Epithelial cell of prostate (primary cell): Measurements from ENCODE around the gene SETD3.
A peak's percentile ranks its signal among the peaks of the same experiment; 100 is the strongest.

ENCODE experiments used
- DNase-seq: peaks from one replicate; pipeline ENCODE4 v3.0.0-alpha.2; 2011; ENCODE audit warnings: low read depth, low spot score
- H3K27ac ChIP-seq: fragments of 450-650 bp; 2 replicates; pipeline ENCODE4 v1.5.1; 2017; ENCODE audit warnings: mild to moderate bottlenecking

The SETD3 gene

DNA sequence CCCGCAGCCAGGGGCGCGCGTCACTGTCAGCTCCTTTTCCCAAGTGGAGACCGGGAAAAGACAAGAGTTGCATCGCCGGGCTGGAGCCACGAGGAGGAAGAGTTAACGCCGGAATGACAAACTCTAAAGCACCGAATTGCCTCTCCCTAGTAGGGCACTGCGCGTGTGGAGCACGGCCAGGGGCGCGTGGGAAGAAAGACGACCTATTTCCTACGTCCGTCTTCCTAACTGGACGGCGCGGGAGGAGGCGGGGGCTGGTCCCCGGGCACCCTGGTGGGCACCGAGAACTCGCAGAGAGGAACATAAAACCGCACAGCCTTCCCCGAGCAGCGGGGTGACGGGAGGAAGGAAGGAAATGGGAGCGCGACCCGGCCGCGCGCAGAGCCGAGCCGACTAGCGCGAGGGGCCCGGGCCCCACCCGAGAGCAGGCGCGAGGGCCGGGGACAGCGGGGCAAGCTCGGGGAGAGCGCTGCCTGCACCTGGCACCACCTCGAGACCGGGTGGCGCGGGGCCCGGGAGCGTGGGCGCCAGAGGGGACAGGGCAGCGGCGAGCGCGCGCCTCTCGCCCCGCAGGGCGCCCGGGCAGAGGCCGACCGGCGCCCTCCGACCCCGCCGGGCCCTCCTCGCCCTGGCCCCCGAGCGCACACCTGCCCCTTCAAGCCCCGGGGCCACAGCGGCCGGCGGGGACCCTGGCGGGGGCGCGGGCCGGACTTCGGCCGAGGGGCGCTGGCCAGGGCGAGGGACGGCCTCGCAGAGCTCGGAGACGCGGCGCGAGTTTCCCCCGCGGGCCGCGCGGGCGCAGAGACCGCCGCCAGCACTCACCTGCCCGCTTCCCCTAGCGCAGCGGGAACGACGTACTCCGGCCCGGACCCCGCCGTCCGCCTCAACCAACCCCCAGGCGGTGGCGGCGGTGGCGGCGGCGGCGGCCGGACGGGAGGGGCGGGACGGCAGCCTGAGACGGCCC is at the start of gene SETD3:
Gene SETD3, minus strand, starts transcription at position 954 of the 964 bp plus-strand sequence. CDS start 15,054 bp downstream, outside the sequence.
- H3K27ac ChIP-seq: peak within 1 kb of the TSS; percentile 95
- DNase-seq: no peak

DNA sequence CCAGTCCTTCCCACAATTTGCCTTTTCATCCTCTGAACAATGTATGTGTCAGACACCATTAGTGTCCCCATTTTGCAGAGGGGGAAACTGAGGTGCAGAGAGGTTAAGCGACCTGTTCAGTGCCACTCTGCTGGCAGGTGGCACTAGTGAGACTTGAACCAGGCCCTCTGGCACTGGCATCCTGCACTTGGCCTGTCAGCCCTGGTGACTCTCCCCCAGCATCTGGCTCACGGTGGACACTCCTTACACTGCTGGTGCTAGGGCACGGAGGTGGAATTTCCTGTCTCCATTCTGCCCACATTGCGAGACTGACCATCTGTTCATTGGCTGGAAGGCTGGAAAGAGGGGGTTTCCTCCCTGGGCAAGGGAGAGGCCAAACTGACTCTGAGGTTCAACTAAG is 49.2 kb upstream of the SETD3 start:
- no peak overlapping the region for H3K27ac ChIP-seq
- DNase-seq: no peak

DNA sequence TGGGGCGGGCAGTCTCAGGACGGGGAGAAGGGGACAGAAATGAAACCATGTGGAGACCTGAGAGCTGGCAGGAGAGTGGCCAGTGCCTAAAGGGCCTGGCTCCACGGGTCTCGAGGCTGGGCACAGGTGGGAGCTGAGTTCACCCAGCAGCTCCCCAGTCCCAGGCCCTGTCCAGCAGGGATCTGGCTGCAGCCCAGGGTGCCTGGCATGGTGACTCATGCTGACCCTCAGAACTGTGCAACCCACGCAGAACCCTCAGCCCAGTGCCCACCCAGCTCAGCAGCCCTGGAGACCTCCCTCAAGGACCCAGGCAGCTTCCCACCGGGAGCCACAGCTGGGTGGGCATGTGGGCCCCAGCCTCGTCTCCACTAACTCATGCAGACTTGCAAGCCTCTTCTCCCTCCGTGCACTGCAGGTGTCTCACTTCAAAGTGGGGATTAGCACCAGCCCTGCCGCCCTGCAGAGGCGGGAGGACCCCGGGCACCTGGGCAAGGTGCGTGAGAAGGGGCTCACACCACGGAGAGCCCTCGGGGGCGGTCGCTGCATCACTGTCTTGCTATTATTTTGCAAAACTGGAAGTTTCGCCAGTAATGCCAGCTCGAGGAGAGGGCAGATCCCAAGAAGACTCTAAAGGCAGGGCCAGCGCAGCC is 46.9 kb upstream of the SETD3 start:
- no peak for DNase-seq

DNA sequence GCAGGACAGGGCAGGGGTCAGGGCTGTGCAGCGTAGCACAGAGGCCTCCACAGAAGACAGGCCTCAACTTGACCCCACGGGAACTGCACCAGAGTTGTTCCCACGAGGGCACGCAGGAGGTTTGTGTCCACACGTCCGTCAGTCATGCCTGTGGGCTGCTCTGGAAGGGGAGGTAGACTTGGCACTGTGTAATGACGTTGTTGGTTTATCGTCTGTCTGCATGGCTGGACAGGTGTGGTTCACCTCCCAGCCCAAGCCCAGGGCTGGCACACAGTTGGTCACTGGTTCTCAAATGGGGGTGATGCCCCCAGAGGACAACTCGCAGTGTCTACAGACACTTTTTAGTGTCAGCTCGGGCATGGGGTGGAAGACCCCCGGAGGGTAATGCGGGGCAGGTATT is 46.4 kb upstream of the SETD3 start:
- DNase-seq: no peak

More for the DNA sequence above, 46.9 kb upstream of the SETD3 start:
- H3K27ac ChIP-seq: no peak overlapping the region

DNA sequence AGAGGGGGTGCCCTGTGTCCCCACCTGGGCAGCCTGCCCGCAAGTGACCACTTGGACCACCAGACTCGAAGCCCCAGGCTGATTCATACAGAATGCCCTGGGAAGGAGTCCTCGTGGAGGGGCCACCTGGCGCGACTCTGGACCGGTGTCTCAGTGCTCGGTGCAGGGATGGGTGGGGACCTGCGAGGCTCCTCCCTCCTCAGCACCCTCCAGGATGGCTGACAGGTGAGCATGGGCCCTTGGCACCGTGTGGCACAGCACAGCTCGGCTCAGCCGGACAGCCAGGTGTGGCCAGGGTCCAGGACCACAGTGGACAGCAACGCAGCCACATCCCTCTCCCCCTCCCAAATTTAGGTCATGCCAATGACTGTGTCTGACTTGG is 45.0 kb upstream of the SETD3 start:
- DNase-seq: no peak
- no peak overlapping the region for H3K27ac ChIP-seq

More for the DNA sequence above, 46.4 kb upstream of the SETD3 start:
- H3K27ac ChIP-seq: no peak overlapping the region

DNA sequence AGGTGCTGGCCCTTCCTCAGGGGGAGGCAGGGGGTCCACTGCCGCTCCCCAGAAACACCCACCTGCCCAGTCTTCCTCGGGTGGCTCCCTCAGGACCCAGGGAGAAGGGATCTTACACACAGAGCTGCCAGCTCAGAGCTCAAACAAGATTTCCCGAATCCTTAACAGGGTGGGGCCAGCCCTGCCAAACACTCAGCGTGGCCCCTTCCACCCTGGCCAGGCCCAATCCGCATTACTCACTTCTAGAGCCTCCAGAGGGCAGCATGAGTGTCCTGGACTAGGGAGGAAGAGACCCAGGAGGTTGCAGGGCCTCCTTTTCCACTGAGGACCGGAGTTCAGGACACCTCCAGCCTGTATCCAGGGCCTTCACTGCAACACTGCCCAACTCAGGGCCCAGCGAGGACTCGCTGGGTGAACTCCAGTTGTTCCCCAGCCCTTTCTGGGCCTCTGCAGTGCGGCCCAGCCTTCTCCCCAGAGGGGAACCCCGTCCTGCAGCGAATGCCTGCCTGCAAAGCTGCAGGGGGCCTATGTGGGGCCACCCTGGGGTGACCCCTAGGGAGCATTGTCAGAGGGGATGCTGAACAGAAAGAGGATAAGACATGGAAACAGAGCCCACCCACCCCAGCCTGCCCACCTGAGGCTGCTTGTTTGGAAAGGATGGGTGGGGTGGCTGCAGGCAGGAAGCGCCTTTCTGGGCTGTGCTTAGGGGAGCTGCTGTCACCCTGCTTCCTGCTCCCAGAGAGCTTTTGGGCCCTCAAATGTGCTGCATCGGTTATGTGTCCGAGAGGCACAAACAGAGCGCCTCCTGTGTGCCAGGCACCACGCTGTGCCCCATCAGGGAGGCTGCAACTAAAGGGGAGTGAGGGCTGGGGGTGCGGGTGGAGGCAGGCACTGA is 44.4 kb upstream of the SETD3 start:
- no peak for DNase-seq
- no peak overlapping the region for H3K27ac ChIP-seq

DNA sequence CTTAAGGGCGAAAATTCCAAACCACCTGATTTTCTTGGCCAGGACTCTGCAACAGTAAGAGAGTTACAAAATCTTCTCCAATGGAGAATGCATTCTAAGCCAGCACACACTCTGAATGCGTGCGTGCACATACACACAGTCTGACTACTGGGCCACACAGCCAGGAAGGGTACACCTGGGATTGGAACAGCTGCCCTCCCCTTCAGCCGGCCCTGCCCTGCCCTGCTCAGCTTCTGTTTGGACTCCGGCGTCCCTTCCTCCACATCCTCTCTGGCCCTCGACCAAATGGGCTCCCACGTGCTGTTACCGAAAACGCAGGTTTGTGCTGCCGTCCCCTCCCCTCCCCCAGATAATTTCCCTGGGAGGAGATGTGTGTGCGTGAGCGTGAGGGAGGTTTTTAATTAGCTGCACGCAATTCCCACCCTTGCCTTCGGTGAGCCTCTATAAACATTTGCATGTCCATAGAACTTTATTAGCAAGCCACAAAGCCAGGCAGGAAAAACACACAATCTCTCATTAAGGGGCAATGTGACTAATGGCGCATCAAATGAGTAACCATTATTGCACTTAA is 43.5 kb upstream of the SETD3 start:
- H3K27ac ChIP-seq: no peak overlapping the region
- no peak for DNase-seq

DNA sequence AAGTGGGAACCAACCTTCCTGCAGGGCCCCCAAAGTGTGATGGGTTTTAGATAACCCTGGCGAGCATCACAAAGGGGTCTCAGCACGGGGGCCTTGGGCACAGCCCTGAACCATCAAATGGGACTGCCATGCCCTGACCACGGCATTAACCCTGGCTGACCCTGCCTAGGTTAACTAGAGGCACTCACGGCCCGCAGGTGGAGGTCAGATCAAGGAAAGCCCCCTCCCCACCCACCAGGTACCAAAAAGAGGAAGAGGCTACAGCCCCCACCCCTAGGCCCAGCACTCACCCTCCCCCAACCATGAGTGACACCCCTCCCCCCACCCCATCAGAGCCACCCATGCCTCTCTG is 43.0 kb upstream of the SETD3 start:
- DNase-seq: no peak
- H3K27ac ChIP-seq: no peak overlapping the region

DNA sequence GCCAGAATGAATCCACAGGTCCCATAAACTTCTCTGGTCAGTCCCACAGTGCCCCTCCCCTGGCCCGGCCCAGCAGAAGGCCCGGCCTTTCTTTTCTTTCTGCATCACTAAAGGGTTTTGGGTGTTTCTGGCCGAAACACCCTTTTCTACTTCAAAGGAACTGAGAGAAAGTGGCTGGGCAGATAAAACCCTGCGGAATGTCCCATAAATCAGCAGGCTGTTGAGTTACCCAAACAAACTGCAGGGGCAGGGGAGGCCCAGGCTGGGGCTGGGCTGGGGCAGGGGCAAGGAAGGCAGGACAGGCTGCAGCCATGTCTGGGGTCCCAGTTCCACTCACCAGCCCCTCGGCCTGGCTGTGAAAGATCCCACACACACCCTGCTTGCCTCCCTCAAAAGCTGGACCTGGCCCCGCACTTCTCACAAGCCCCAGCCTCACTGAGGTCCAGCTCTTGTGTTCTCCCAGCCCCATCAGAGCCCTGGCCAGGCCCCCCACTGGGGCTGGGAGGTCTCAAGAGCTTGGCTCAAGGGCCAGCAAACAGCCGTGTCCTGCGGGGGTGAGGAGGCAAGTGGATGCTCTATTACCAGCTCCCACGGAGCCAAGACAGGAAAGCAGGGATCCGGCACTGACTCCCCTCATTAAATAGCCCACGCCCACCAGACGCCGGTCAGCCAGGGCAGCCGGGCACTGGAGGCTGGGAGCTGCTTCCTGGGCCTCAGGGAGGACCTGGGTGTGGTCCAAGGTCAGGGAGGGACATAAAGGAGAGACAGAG is 42.5 kb upstream of the SETD3 start:
- DNase-seq: no peak
- no peak overlapping the region for H3K27ac ChIP-seq

DNA sequence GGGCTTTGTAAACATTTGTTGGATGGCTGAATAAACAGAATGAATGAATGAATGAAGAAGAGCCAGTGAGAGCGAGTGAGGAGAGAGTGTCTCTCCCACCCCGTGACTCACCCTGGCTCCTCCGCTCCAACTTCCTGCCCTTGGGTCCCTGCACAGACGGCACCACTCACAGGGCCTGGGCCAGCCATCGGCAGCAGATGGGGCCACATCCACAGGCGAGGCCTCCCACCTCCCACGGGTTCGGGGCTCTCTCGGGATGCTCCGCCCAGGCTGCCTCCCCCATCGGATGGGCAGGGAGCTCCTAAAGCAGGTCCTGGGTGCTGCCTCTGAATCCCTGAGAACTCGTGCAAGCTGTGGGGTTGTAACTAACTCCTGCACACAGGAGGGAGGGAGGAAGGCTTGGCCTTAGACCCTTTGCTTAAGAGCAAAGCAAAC is 41.8 kb upstream of the SETD3 start:
- no peak for DNase-seq
- H3K27ac ChIP-seq: no peak overlapping the region

DNA sequence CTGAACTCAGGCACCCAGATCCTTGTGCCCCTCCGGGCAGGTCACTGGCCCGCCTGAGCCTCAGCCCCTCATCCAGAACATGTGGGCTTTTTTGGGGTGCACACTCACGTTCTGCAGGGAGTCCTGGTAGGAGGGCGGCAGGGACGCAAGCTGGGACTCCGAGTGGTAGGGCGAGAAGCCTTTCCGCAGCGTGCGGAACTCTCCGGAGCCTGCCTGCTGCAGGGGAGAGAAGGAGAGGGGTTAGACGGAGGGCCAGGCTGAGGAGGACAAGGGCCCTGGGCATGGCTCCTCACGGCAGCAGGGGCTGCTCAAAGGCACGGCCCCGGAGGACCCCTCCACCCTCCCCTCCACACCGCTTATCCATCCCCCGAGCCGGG is 41.4 kb upstream of the SETD3 start:
- H3K27ac ChIP-seq: no peak overlapping the region
- no peak for DNase-seq

DNA sequence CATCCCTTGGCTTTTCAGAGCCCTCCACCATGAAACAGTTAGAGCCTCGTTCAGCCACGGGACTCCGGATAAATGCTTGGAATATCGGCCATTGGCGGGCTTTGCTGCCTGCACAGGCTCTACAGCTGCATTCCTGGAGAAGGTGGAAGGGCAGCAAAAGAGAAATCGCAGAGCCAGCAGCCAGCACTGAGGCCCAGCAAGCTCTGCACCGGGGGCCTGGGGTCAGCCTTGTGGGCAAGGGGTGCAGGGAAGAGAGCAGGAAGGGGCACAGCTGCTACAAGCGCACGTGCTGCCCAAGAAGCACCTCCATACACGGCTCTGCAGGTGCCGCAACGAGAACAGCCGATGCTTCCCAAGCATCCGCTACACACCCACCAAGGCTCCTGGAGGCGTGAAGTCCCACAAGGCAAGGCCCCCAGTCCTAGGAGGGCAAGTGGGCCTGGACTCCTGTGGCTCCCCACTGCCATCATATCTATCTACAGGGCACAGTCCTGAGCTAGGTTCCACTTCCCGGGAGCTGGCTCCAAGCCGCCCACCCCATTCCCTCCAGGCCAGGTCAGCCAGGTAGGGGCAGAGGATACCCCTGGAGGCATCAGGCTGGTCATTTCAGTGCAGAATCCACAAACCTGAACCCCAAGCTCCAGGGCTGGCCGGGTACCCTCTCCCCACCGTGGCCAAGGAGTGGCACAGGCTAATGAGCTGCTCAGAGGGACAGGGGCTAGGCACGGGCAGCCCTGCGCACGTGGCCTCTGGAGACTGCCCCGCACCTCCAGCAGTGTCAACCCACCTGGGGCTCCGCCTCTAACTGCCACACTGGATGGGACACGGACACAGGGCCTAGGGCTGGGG is 40.7 kb upstream of the SETD3 start:
- no peak overlapping the region for H3K27ac ChIP-seq
- DNase-seq: no peak

DNA sequence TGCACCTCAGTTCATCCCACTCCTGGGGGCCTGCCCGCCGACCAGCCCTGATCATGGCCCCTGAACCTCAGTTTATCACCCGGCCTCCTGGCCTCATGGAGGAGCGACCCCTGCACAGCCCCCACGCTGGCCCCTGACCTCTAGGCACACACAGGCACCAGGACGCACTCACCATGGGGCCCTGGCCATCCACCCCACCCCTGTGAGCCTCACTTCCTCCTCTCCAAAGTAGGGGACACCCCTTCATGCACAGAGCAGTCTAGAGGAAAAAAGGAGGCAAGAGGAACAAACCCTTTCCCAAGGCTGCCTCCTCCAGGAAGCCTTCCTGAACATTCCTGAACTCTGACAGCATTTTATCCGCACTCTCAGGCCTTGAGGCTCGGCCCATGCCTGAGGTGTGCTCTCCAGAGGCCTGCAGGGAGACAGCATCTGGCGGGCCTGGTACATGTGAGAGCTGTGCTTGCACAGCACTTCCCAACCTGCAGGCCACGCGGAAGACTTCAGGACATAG is 40.0 kb upstream of the SETD3 start:
- no peak for DNase-seq
- no peak overlapping the region for H3K27ac ChIP-seq

DNA sequence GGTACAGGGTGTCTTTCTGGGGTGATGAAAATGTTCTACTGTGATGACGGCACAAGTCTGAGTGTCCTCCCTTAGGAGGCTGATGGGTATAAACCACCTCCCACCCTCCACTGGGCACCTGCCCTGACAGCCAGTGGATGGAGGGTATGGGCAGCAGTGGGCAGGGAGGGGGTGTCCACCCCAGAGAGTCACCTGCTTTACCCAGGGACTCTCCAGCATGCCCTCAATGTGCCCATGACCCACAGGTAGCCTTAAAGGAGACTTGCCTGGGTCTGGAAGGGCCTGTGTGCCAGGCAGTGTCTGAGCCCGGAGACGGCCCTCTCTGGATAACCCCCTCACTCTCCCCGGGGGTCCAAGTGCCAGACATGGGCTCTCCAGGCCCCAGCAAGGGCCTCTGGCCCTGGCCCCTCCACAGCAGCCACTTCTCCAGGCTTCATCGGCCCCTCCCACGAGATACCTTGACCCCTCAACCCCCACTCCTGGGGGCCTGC is 39.3 kb upstream of the SETD3 start:
- H3K27ac ChIP-seq: no peak overlapping the region
- no peak for DNase-seq

DNA sequence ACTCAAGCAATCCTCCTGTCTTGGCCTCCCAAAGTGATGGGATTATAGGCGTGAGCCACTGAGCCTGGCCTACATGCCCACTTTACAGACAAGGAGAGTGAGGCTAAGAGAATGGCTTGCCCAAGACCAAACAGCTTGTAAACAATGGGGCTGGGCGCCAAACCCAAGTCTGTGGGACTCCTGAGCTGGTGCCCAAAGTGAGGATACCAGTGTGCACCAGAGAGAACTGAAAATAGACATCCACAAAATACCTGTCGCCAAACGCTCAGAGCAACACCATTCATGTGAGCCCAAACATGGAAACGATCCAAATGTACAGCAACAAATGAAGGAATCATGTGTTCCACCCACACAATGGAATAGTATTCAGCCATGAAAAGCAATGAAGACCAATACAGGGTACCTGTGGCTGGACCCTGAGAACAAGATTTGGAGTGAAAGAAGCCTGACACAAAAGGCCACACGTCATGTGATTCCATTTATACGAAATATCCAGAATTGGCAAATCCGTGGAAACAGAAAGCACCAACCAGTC is 38.8 kb upstream of the SETD3 start:
- H3K27ac ChIP-seq: no peak overlapping the region
- no peak for DNase-seq

DNA sequence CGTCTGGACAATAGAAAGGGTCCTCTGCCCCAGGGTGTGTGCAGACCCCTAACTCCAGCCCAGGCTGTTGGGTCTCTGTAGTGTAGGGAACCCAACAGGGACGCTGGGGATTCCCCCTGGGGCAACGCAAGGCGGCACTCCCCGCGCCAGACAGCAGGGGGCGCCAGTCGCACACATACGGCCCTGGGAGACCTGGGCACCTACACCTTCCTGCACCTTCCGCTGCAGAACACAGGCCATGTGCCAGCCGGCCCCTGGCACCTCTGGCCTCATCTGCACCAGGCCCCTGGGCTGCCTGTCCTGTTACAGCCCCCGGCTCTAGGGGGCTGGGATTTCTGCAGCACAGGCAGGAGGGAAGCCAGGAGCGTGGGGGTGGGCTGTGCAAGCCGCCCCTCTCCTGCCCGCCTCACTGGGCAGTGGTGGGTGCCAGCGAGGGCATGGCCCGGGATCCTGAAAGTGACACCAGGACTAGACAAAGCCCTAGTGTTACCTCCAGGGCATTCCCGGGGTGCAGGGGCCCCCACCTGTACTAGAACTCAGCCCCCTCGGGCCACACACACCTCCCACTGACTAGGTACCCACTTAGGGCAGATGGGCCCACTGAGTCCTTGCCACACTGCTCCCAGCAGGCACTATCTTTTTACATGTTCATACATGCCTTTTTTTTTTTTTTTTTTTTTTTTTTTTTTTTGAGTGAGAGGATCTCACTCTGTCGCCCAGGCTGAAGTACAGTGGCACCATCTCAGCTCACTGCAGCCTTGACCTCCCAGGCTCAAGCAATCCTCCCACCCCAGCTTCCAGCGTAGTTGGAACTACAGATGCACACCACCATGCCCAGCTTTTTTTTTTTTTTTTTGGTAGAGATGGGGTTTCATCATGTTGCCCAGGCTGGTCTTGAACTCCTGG is 38.0 kb upstream of the SETD3 start:
- H3K27ac ChIP-seq: no peak overlapping the region

More for the DNA sequence above, 38.0 kb upstream of the SETD3 start:
- DNase-seq: peak; percentile 6
